GM18907 (cell line): ENCODE data around the gene ANKLE2.
A peak's percentile ranks its signal among the peaks of the same experiment; 100 is the strongest.
"Not testable (repeated sequence)": the region's sequence is repeated elsewhere in the genome, so short reads cannot be mapped to it uniquely, and the experiment has no call there.

Source experiments
- ATAC-seq: cut with Tn5 transposase; IDR thresholded peaks from one replicate; pipeline ENCODE4 v1.9.1; 2021; ENCODE audit warnings: mild to moderate bottlenecking, moderate library complexity; ENCODE audit not compliant: unreplicated experiment

ANKLE2 gene

GRCh38 chr12:132777614-132778013, 16.0 kb upstream of the ANKLE2 start:
- ATAC-seq = no peak

- ATAC-seq = no peak
Observed at GRCh38 chr12:132776816-132777568, 15.4 kb upstream of the ANKLE2 start.

DNA sequence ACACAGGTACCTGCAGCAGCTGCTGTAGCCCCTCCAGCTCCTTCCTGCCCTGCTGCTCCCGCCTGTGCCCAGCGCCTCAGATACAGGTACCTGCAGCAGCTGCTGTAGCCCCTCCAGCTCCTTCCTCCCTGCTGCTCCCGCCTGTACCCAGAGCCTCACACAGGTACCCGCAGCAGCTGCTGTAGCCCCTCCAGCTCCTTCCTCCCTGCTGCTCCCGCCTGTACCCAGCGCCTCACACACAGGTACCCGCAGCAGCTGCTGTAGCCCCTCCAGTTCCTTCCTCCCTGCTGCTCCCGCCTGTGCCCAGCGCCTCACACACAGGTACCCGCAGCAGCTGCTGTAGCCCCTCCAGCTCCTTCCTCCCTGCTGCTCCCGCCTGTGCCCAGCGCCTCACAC, 14.6 kb upstream of the ANKLE2 start:
- not testable (repeated sequence) for ATAC-seq

- no peak for ATAC-seq
Observed at GRCh38 chr12:132775502-132776229, 14.0 kb upstream of the ANKLE2 start.

DNA sequence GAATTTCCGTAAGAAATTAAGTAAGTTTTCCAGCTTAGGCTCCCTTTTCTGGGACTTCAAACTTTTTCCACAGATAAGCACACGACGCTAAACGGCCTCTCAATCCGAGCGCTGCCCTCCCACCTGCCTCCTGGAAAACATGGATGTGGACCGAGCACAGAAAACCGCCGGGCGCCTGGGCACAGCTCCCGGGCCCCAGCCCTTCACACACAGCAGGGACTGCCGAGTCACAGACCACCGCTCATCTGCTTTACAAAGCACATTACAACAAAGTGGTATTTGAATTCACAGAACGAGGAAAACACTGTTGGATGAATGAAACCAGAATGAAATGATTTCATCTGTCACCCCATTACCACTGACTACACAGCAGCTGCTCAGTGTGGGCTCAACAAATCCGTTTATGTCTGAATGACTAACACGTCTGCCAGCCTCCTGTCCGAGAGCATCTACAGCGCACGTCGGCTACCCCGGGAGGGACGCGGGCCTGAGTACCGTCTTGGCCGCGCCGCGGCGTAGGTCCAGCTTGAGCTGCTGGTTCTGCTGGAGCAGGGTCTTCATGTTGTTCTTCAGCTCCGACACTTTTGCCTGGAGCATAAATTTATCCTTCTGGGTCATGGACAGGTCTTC, 13.1 kb upstream of the ANKLE2 start:
- no peak for ATAC-seq

- no peak for ATAC-seq
Observed at GRCh38 chr12:132774159-132774558, 12.5 kb upstream of the ANKLE2 start.

DNA sequence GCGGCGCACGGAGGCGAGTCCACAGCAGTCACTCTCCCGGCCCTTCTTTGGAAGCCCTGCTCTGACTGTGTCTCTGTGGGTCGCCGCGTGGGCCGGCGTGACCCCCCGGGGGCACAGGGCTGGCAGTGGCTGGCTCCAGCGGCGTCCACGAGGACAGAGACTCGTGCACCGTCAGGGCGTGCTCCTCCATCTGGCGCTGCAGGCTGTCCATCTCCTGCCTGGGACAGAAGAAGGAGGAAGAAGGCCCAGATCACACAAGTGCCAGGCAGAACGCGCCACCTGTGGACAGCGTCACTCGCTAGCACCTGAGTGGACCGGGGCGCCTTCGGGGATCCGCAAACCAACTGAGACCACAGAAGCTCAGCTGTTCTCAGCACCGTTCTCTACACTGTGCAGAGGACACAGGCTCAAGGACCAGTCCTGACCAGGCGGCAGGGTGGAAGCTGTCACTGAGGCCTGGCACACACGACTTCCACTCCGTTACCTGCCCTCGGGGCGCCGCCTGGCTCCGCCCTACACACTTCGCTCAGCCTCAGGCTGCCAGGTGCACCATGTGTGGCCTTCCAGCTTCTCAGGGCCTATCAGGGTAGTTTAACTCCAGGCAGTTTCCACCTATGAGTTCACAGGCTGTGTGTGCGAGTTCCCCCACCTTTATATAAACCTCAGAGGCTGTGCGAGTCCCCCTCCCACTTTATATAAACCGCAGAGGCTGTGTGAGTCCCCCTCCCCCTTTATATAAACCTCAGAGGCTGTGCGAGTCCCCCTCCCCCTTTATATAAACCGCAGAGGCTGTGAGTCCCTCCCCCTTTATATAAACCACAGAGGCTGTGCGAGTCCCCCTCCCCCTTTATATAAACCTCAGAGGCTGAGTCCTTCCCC, 11.7 kb upstream of the ANKLE2 start:
- no peak for ATAC-seq

GRCh38 chr12:132772606-132773005, 11.0 kb upstream of the ANKLE2 start:
- no peak for ATAC-seq

GRCh38 chr12:132771126-132771838, 9.7 kb upstream of the ANKLE2 start:
- ATAC-seq = peak; percentile 47

DNA sequence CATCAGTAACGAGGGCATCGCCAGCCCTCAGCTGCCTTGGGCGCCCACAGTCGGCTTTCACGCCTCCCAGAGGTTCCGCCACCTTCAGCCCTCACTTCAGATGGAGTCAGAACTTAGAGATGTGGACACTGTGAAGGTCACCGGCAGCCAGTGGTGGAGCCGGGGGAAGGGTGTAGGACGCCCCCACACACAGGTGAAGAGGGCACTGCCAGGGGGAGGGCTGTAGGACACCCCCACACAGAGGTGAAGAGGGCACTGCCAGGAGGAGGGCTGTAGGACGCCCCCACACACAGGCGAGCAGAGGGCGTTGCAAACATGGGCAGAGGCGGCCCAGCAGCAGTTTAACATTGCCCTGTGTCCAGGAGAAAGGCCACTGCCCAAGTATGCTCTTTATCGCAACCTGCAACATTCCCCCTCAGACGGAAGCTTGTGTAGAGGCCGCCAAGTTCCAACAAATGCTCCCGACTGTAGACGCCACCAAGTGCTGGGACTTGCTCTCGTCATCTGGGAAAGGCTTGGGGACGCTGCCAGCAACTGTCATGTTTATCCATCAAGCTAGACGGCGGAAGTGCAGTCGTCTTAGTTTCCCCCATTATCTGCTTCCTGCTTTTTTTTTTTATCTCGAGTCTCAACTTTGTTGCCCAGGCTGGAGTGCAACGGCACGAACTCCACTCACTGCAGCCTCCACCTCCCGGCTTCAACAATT, 4.9 kb upstream of the ANKLE2 start:
- ATAC-seq = no peak

DNA sequence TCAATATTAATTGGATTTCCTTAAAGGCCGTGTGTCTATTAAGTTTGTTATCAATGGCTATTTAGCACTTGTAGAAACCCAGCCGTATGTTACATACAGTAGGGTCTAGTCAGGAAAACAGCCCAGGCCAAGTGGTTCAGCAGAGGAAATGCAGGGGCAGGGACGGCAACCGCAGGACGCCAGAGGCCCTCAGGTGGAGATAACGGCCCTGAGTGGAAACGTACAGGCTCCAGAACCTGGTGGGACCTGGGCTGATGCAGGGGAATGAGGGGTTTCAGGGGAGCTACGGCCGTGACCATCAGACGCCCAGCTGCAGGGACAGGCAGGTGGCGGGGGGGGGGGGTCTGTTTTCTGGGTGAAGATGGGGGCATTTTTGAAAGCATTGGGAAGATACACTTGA, 3.7 kb upstream of the ANKLE2 start:
- ATAC-seq = no peak

GRCh38 chr12:132764231-132764630, 2.6 kb upstream of the ANKLE2 start:
- ATAC-seq = no peak

DNA sequence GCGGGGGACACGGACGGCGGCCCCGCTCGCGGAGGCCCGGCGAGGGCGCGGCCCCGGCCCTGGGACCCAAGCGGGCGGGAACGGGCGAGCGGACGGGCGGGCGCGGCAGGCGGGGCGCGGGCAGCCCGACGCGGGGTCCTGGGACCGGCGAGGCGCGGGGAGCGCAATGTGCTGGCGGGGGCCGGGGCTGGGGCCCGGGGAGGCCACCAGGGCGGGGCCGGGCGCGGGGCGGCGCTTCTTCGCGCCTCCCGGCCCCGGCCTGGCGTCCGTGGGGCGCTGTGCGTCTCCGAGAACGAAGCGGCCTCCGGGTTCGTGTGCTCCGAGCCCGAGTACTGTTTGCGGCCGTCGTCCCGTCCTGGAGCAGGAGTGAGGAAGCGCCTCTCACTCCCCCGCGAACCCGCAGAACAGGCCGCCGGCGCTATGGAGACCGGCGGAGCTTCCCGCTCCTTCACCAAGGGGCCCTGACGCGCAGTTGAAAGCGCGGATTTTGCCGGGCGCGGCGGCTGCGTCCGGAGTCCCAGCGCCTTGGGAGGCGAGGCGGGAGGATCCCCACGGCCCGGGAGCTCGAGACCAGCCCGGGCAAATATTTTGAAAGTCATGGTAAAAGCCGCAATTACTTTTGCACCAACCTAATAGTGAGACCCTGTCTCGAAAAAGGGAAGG, 420 bp upstream of the ANKLE2 start:
- peak; percentile 71 for ATAC-seq

GRCh38 chr12:132759359-132759758, 2.3 kb downstream of the ANKLE2 start:
- ATAC-seq = no peak

- not testable (repeated sequence) for ATAC-seq
Observed at GRCh38 chr12:132758825-132759224, 2.8 kb downstream of the ANKLE2 start.

- ATAC-seq = no peak
Observed at GRCh38 chr12:132754160-132754932, 7.3 kb downstream of the ANKLE2 start.

GRCh38 chr12:132753670-132754069, 8.0 kb downstream of the ANKLE2 start:
- ATAC-seq = not testable (repeated sequence)

DNA sequence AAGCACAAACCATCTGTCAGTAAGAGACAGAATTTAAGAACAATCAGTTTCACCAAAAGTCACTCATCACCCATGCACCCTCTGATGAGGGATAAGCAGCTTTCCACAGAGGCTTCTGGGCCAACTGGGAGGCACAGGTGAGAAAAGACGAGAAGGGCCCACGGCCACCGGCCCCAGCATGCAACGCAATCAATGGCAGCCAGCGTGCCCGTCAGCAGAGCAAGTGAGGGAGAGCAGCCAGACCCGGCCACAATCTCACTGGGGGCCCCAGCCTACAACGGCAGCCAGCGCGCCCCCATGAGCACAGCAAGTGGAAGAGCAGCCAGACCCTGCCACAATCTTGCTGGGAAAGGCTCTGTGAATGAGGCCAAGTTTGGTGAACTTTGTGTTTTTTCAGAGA, 13.3 kb downstream of the ANKLE2 start:
- no peak for ATAC-seq
